ENCODE data around the gene REC8.

The REC8 gene

GRCh38 chr14:24159777-24160498 is 11.9 kb upstream of the REC8 start:
- no peak for DNase-seq (ENCODE audit: low read depth, low spot score)

GRCh38 chr14:24160499-24160849 is 11.4 kb upstream of the REC8 start:
- no peak for DNase-seq (ENCODE audit: low read depth, low spot score)

GRCh38 chr14:24160850-24161804 is 10.8 kb upstream of the REC8 start, which contains the start of gene IRF9:
TSS of gene IRF9 (plus strand) at chr14:24161265. CDS start at chr14:24162145, 880 bp downstream.
- DNase-seq (ENCODE audit: low read depth, low spot score): peak; percentile 99

- DNase-seq (ENCODE audit: low read depth, low spot score): no peak
These were observed 9.8 kb upstream of the REC8 start for GRCh38 chr14:24162093-24162492.

GRCh38 chr14:24164518-24164991 is 7.3 kb upstream of the REC8 start:
- DNase-seq (ENCODE audit: low read depth, low spot score): no peak

- DNase-seq (ENCODE audit: low read depth, low spot score): no peak
These were observed 6.1 kb upstream of the REC8 start for GRCh38 chr14:24165785-24166184.

GRCh38 chr14:24167469-24168114 is 4.3 kb upstream of the REC8 start:
- no peak for DNase-seq (ENCODE audit: low read depth, low spot score)

- peak; percentile 27 for DNase-seq (ENCODE audit: low read depth, low spot score)
These were observed 481 bp downstream of the REC8 start for GRCh38 chr14:24172261-24172860.

GRCh38 chr14:24172871-24173281 is 996 bp downstream of the REC8 start:
- DNase-seq (ENCODE audit: low read depth, low spot score): no peak

GRCh38 chr14:24176599-24176998 is 4.7 kb downstream of the REC8 start:
- DNase-seq (ENCODE audit: low read depth, low spot score): no peak

- DNase-seq (ENCODE audit: low read depth, low spot score): no peak
These were observed 5.4 kb downstream of the REC8 start for GRCh38 chr14:24177041-24177825.

- DNase-seq (ENCODE audit: low read depth, low spot score): no peak
These were observed 6.0 kb downstream of the REC8 start for GRCh38 chr14:24177891-24178290.

- DNase-seq (ENCODE audit: low read depth, low spot score): no peak
These were observed 6.7 kb downstream of the REC8 start for GRCh38 chr14:24178399-24179178.

- no peak for DNase-seq (ENCODE audit: low read depth, low spot score)
These were observed 7.5 kb downstream of the REC8 start for GRCh38 chr14:24179294-24179960.

- DNase-seq (ENCODE audit: low read depth, low spot score): no peak
These were observed 8.3 kb downstream of the REC8 start for GRCh38 chr14:24179961-24180796.

- DNase-seq (ENCODE audit: low read depth, low spot score): no peak
These were observed 9.6 kb downstream of the REC8 start for GRCh38 chr14:24181371-24182077.

- DNase-seq (ENCODE audit: low read depth, low spot score): no peak
These were observed 10.4 kb downstream of the REC8 start for GRCh38 chr14:24182110-24182882.

Data from ELF-1 (cell line).